GM21515 (cell line): ENCODE measurements around the gene LRCH3.
"Not testable (repeated sequence)": the region's sequence is repeated elsewhere in the genome, so short reads cannot be mapped to it uniquely, and the experiment has no call there.

Experiments
- ATAC-seq: cut with Tn5 transposase; IDR thresholded peaks from one replicate; pipeline ENCODE4 v1.9.1; 2021; ENCODE audit not compliant: unreplicated experiment

Gene LRCH3

GRCh38 chr3:197882586-197882985 is 91.5 kb downstream of the LRCH3 start:
- ATAC-seq: no peak

DNA sequence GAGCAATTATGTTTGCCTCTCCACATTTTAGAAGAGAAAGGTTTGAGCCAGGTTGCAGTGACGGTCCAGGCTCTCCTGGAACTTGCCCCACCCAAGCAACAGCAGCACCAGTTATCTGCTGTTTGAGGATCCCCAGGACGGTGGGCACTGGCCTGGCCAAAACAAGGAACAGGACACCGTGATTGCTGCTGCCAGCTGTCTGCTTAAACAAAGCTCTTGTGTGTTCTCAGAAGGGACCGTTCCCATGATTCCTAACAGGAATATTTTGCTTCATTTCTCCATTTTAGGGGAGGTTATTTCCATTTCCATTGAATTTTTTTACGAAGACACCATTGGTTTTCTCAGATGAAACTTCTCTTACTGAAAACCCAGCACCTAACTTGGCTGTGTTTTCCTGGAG is 92.5 kb downstream of the LRCH3 start:
- no peak for ATAC-seq

DNA sequence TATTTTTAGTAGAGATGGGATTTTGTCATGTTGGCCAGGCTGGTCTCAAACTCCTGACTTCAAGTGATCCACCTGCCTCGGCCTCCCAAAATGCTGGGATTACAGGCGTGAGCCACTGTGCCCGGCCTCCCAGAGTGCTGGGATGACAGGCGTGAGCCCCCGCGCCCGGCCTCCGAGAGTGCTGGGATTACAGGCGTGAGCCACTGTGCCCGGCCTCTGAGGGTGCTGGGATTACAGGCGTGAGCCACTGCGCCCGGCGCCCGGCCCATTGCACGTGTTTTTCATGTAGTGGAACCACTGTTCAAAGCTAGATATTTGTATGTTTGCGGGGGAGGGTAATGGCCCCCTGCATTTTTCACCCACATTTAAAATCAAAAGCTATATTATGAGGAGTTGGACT is 93.3 kb downstream of the LRCH3 start:
- not testable (repeated sequence) for ATAC-seq

GRCh38 chr3:197886052-197886451 is 95.0 kb downstream of the LRCH3 start:
- ATAC-seq: not testable (repeated sequence)

- ATAC-seq: not testable (repeated sequence)
Observed at GRCh38 chr3:197887430-197888053, 96.5 kb downstream of the LRCH3 start.

DNA sequence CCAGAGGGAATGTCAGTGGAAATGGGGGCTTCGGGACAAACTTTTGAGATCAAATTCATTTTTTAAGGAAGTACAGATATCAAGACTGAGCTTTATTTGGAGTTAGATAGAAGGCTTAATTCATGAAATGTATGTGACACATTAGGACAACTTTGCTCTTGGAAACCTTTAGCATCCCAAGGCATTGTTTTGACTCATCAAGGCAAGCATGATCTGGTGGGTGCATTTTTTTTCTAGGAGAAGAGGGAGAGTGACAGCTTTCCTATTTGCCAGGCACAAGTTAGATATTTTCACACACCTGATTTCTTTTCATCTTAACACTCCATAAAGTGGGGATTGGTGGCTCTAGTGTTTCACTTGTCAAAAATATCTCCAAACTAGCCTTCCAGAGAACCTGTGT is 97.5 kb downstream of the LRCH3 start:
- no peak for ATAC-seq

GRCh38 chr3:197889204-197889930 is 98.3 kb downstream of the LRCH3 start:
- ATAC-seq: no peak

- ATAC-seq: no peak
Observed at GRCh38 chr3:197890693-197891092, 99.6 kb downstream of the LRCH3 start.

DNA sequence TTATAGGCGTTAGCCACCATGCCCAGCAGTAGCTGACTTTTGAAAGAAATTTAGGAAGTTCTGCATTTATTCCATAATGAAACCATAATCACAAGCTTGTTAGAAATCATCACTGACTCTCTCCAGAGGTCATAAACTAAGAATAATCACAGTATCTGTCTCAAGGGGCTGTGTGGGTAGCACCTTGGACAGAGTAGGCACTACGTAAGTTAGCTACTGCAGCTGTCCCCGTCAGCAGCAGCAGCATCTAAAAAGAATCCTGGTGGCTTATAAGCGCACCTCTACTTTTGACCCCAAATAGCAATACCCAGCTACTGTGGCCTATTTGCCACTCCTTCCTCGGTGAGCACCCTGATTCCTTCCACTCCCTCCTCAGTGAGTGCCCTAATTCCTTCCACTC is 101.1 kb downstream of the LRCH3 start:
- ATAC-seq: no peak

- no peak for ATAC-seq
Observed at GRCh38 chr3:197896421-197896820, 105.4 kb downstream of the LRCH3 start.

GRCh38 chr3:197899833-197900478 is 108.9 kb downstream of the LRCH3 start:
- no peak for ATAC-seq

DNA sequence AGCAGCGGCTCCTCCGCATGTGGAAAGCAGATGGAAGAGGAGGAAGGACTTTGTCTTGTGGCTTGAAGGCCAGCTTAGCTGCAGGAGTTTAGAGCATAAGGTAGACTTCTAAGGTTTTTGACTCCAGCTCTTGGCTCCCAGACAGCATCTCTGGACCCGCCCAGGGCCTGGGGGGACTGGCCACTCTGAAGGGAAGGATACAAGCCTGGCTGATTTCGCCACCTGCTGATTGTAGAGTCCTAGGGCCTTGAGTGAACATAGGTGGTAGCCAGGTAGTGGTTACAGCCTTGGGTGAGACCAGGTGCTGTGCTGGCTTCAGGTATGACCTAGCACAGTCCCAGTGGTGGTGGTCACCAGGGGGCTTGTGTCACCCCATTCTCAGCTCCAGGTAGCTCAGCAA is 110.6 kb downstream of the LRCH3 start:
- ATAC-seq: no peak

- peak; percentile 78 for ATAC-seq
Observed at GRCh38 chr3:197906023-197906849, 115.2 kb downstream of the LRCH3 start.

- no peak for ATAC-seq
Observed at GRCh38 chr3:197906850-197907187, 115.8 kb downstream of the LRCH3 start.

- no peak for ATAC-seq
Observed at GRCh38 chr3:197907196-197907595, 116.1 kb downstream of the LRCH3 start.

- not testable (repeated sequence) for ATAC-seq
Observed at GRCh38 chr3:197908550-197908949, 117.5 kb downstream of the LRCH3 start.

GRCh38 chr3:197908957-197909701 is 118.1 kb downstream of the LRCH3 start:
- ATAC-seq: no peak

DNA sequence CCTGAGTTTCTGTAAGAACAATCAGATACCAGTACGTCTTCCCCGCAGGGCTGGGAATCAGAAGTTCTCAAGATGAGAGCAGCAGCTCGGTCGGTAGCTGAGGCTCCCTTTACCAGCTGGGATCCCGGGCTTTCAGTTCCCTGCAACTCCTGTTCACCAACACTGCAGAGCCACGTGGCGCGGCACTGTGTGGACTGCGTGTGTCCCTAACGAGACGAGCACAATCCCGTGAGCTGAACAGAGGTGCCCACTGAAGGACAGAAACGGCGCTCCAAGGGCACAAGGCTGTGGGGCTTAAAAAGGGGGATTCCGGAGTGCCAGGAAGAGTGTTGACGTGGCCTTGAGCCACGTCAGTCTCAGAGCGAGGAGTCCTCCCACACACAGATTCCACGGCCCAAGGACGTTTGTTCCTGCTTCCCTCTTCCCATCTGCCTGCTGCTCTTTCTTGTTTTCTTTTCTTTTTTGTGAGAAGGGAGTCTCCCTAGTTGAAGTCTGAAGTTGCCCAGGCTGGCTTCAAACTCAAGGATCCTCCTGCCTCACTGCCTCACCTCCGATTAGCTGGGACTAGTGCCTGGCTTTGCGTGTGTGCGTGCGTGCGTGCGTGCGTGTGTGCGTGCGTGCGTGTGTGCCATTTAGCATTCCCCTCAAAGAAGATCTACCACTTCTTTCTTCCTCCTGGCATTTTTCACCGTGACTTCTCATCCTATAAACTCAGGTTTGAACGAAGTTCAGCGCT is 121.9 kb downstream of the LRCH3 start:
- no peak for ATAC-seq

GRCh38 chr3:197913641-197914380 is 122.8 kb downstream of the LRCH3 start:
- no peak for ATAC-seq
